COLO829 (cell line): ENCODE measurements around the gene LINGO1.

Source experiments
- DNase-seq: peaks from one replicate; pipeline ENCODE4 v3.0.0; 2012; ENCODE audit warnings: low spot score

Gene LINGO1, protein sequence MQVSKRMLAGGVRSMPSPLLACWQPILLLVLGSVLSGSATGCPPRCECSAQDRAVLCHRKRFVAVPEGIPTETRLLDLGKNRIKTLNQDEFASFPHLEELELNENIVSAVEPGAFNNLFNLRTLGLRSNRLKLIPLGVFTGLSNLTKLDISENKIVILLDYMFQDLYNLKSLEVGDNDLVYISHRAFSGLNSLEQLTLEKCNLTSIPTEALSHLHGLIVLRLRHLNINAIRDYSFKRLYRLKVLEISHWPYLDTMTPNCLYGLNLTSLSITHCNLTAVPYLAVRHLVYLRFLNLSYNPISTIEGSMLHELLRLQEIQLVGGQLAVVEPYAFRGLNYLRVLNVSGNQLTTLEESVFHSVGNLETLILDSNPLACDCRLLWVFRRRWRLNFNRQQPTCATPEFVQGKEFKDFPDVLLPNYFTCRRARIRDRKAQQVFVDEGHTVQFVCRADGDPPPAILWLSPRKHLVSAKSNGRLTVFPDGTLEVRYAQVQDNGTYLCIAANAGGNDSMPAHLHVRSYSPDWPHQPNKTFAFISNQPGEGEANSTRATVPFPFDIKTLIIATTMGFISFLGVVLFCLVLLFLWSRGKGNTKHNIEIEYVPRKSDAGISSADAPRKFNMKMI

DNA sequence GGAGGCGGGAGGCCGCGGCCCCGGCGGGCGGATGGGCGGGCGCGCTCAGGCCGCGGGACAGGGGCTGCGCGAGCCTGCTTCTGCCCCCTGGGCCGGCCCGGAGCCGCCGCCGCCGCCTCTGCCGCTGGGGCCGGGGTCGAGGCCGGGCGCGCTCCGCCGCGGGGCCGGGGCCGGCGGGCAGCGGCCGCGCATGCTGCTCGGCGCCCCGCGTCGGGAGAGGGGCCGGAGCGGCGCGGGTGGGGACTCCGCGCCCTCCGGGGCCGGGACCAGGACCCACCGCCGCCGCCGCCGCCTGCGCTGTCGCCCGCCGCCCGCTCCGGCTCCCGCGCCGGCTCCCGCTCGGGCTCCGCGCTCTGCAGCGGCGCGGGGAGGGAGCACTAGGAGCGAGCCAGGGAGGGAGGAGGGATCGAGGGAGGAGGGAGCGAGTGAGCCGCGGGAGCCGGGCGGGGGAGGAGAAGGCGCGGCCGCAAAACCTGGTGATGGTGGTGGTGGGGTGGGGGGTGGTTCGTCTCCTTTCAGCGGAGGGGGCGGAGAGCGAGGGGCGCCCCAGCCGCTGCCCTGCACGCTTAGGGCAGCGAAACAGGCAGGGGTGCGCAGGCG, at the start of gene LINGO1:
LINGO1 (minus strand) TSS at position 379 of the 600 bp plus-strand sequence. CDS start 597 bp downstream, outside the sequence.
- no peak for DNase-seq

DNA sequence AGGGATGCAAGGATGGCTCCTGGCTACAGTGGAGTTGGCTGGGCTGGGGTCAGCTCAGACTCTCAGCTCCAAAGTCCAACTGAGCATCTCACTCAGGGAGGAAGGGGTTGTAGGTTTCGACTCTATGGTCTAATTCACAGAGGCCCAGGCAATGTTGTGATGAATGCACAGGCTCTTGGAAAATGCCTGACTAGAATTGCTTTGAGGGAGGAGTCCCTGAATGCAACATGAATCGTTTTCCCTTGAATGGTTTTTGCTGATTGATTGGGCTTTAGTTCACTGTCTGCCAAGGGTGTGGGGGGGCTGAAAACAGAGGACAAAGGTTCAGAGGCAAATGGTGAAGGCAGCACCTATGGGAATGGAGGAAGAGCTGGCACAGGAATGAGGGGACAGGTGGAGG, 48.6 kb upstream of the LINGO1 start:
- no peak for DNase-seq

DNA sequence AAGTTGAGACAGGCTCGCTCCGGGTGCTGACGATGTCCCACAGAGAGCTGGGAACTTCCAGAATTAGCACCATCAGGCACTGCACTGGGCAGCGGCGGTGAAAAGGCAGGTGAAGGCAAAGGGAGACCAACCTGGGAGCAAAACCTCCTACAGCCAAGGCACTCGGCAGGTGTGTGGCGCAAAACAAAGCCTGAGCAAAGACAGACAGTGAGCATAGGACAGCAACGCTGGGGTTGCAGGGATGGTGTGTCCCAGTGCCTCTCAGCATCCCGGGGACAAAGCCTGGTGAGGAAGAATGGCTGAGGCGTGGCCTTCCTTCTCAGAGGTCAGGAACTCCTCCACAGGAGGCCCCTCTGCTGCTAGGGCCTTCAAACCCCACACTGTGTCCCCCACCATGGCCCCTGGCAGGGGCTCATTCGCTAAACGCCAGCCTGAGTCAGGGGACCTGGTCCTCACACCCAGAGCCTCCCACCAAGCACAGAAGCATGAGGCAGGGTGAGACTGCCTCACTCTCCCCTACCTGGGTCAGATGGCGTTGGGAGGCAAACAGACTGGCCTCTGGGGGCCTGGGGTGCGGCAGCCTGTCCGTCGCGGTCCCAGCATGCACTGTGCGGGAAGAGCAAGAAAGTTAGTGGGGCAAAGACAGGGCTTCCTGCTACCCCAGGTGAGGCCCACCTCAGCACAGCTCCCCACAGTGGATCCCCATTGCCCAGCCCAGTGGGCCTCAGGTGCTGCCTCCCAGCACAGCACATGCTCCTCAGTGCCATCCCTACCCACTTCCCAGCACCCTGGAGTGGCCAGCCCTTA, 44.1 kb upstream of the LINGO1 start:
- no peak for DNase-seq

DNA sequence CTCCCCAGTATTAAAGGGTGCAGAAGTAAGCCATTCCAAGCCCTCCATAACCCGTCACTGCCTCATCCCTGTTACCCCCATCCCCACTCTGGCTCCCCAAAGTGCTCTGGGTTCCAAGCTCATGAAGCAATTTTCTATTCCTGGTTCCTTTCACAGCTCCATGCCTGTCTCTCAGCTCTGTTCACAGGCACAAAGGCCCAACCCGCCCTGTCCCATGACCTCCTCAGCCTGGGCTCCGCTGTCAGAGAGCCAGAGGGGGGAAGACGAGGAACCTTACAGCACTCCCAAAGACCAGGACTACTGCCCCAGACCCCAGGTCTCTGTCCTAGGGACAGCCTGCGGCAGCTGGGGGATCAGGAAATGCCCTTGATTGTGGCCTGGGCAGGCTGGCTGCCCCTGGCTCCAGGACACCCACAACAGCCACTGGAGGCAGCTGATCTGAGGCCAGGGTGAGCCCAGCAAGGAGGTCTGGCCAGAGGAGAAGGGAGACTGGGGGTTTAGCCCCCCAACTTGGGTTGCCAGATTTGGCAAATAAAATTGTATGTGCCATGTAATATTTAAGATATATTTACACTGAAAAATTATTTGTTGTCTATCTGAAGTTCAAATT, 43.2 kb upstream of the LINGO1 start:
- no peak for DNase-seq

DNA sequence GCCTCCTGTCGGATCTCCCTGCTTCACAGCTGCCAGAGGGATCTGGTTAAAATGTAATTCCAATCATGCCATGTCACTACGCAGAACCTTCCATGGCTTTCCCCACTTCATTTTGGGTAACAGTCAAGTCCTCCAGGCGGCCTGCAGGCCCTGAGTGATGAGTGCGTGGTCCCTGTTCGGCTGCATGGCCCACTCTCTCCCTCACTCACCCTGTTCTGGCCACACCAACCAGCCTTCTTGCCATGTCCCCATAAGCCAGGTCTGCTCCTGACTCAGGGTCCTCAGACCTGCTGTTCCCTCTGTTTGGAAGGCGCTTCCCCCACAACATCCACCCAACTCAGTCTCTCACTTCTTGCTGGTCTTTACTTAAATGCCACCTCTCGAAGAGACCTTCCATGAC, 41.6 kb upstream of the LINGO1 start:
- DNase-seq: no peak

DNA sequence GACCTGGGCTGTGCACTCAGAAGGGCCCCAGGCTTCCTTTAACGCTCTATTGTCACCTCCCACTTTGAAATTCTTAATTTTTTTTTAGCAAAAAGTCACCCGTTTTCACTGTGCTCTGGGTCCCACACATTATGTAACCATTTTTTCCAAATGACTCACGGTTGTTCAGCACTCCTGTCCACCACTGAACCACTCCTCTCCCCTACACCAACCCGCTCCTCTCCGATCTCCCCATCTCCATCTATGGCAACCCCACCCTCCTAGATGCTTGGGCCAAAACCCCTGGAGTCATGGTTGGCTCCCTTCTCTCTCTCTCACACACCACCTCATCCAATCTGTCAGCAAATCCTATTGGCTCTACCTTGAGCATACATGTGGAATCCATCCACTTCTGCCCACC, 41.2 kb upstream of the LINGO1 start:
- DNase-seq: no peak

DNA sequence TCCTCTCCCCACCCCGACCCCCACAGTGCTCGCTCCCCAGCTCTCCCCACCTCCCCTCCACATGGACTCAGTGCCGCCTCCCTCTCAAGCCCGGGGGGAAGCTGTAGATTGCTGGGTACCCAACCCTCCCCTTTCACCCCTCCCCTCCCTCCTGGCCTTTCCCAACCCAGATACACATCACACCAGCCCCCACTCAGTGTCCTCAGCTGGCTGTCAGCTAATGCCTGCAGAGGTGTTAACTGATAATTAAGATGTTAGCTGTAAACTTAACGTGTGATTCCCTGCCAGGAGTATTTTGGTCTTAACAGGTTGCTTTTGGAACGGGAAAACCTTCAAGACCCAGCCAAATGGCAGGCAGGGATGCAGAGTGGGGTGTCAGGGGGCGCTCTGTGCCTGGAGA, 39.4 kb upstream of the LINGO1 start:
- DNase-seq: no peak

DNA sequence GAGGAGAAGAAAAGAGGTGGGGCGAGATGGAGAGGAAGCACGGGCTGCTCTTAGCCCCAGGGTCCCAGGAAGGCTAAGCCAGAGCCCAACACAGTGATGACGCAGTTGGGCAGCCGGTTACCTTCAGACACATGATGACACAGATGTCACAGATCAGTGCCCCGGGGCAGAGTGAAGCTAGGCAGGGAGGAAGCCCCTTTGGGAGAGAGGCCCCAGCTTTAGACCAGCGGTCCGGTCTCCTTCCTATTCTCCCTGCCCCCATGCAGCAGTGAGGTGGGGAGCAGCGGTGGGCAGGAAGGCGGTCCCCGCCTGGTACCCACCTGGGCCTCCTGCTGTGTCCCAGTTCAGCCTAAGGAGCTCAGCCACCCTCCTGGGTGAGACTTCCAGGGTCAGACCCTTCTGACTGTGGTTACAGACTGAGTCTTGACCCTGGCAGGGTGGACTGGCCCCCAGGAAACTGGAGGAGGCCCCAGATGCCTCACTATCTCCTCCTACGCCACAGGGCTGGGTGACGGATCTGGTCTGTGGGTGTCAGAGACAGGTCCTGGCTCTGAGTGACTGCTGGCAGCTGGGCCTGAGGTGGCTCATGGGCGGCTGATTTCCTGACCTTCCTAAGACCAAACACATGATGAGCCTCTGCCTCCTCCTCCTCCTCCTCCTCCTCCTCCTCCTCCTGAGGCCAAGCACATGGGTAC, 38.8 kb upstream of the LINGO1 start:
- no peak for DNase-seq

DNA sequence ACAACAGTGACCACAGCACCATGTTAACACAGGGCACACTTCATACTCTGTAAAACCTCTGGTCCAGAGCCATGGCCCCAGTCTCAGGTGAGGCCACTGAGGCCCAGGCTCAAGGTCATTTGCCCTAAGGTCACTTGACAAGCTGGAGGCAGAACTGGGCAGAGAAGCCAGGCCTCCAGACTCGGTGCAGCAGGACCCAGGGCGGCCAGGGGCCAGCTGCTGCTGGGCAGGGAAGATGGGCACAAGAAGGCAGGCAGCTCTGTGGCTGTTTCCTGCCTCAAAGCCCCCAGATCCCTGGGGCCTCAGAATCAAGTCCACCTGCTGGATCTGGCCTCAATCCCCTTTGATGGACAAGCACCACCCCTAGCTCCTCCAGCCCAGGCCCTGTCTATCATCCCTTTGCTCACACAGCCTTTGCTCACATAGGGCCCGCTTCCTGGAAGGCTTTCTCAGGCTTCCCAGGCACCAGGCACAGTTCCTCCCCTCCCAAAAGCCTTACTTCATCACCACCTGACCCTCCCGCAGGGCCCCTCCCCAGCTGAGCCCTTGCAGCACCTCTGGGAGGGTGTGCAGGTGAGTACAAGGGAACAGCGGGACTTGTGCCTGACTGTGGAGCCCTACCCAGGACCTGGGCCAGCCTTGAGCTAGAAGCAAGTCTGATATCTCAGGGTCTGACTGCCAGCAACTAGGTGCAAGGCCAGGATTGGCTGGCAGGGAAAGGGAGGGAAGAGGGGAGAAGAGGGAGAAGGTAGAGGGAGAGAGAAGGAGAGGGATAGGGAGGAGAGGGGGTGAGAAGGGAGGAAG, 38.0 kb upstream of the LINGO1 start:
- no peak for DNase-seq

DNA sequence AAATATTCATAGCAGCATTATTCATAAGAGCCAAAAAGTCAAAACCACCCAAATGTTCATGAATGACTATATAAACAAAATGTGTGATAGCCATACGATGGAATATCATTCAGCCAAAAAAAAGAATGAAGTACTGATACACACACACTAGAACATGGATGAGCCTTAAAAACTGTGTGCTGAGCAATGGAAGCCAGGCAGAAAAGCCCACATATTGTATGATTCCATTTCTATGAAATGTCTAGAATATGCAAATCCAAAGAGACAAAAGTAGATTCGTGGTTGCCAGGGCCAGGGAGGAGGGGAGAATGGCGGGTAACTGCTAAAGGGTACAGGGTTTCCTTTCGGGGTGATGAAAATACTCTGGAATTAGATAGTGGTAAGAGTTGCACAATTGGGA, 37.2 kb upstream of the LINGO1 start:
- DNase-seq: no peak

DNA sequence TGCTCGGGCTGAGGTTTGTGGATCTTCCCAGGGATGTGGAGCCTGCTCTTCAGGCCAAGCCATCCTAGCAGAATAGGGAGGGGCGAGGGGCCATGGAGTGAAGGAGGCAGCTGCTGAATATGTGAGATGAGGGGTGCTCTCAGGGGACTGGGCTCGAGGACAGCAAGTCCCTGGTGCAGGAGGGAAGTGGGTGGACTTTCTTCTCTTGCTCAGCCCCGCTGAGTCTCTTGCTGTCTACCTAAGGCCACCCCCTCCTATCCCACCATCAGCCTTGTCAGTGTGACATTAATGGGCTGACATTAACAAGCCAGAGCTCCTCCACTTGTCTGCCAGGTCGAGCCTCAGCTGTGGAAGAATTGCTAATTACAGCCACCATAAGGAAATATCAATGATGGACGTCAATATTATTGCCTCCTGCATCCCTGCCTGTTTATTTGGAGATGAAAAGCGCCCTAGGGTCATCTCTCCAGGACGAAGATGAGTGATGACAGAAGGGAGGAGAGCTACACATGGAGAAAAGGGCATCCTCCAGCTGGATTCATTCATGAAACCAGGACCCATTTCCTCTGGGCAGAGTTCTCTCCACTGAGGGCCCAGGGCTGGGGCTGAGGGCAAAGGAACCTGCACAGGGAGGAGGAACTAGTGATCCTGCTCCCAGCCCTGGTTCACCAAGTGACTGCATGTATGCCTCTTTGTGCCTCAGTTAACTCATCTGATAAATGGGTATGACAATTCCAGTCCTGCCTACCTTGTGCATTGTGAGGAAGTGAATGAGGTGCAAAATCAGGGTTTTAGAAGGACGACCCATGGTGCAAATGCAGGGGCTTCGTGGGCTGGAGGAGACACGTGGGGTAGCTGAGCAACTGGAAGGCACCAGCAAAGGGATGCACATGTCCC, 34.9 kb upstream of the LINGO1 start:
- no peak for DNase-seq

DNA sequence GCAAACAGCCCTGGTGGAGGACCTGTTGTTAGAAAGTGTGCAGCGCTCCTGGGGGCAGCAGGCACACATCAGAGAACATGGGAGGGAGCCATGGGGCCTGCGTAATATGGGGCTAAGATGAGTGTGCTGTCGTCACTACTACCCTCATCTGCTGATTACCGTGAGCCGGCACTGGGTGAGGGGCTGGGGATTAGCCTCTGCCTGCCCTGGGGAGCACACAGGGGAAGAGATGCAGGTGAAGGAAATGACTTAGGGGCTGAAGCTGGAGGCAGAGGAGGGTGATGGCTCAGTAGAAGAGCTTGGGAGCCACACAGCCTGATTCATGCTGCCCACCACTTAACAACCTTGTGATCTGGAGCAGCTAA, 33.6 kb upstream of the LINGO1 start:
- no peak for DNase-seq

DNA sequence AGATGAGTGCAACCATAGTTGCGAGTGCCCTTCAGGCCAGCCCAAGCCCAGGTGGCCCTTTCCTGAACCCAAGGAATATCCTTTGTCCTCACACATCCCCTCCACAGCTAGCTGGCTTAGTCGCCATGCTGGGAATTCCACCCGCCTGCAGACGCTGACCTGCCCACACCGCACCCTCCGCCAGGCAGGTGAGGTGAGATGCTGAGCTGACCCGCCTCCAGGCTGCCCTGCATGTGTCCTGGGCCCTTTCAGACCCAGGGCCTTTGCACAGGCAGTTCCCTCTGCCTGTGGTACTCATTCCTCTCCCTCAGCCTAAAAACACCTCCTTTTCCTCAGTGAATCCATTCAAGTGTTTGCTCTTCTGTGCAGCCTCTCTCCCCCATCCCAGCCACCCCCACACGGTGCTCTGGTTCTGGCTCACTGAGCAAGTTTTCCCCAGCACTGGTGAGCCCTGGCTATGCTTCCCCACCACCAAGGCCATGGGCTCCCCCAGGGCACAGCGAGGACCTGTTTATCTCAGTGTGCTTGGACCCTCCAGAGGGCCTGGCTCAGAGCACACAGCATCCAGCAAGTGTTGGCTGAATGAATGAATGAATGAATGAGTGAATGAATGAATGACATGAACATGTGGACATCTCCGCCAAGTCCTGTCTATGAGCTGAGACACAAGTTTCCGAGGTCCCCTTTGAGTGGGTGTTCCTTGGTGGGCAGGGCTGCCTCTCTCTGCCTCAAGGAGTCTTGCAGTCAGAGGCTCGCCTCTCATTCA, 33.0 kb upstream of the LINGO1 start:
- no peak for DNase-seq

DNA sequence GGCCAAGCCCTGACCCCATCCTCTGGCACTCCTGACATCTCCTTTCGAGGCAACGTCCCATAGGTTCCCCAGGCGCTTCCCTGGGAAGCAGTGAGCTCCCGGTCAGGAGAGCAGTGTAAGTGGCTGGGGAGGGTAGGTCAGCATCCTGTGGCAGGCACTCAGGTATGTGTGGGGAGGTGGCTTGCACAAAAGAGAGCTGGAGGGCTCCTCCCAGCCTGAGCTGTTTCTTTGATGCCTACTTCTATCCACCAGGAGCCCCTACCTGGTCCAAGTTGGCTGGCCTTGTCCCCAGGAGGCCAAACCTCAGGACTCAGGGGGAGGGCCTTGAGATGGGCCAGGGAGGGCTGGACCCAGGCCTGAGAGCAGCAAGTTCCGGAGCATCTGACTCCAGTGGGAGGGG, 31.7 kb upstream of the LINGO1 start:
- DNase-seq: no peak

DNA sequence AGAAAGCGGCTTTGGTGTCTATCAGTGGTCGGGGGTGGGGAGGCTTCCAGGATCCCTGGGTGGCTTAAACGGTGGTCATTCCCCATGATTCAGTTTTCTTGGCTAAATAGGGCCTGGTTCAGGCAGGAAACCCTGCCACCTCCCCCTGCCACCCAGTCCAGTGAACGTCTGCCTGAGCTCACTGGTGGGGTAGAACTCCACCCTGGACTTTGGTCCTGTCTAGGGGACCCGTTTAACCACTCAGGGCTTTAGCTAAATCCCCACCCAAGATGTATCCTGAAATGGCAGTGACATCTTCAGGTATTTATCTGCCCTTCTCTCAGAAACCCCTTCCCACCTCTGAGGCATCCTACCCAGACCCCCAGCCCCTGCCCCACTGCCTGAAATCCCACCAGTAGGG, 30.5 kb upstream of the LINGO1 start:
- DNase-seq: no peak

DNA sequence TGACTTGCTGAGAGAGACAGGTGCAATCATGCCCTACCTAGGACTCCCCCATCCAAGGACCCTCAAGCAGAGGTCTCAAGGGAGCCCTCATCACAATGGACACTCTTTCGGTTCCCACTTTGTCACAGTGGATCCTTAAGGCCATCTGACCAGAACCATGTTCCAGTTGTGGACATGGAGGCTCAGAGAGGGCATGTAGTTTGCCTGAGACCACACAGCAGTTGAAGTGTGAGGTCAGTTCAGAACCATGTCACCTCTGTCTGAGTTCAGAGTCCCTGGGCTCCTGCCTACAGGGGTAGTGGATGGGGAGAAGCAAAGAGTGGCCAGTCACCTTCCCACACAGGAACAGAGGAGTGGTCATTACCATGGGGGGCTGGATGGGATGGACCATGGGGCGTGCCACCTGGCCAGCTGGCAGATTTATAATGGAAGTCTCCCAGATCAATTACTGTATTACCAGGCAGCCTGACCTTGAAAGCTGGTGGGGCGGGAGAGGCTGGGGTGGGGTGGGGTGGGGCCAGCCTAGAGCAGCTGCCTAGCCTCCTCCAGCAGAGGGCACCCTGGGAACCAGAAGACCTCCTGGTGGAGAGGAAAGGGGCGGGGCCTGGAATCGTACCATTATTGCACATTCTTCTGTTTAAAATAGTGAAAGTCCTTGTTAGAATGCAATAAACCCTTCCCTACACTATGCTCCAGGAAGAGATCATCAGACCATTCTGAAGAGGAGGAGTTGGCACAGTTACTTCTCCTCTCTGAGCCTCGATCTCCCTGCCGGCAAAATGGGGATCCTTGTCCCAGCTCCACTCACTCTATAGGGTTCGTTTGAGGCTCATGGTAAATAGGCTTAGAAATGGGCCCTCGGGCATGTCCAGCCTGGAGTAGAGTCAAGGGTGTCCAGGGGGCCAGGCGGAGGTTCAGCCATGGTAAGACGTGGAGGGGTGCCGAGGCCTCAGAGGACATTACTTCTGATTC, 26.9 kb upstream of the LINGO1 start:
- peak; percentile 67 for DNase-seq

DNA sequence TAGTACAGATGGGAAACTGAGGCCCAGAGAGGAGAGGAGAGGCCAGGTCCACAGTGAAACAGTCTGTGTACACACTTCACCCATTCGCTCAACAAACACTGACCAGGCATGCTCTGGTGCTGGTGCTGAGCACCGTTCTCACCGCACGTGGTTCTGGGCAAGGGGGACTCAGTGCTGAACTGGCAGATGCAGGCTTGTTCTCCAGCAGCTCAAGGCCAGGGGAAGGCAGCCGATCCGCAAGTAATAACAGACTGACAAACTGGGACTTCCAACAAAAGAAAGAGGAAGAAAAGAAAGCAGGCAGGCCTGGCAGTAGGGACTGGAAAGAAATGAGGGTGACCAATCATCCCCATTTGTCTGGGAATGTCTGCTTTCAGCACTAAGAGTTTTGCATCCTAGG, 25.6 kb upstream of the LINGO1 start:
- DNase-seq: no peak
